ENCODE data around the gene DNAH6. TPM values are rescaled to one million over a fixed set of nuclear protein-coding genes. Genes with fewer than 3 reads are reported as not detected.

The DNAH6 gene
- total RNA-seq, 1 experiment from 2014 or later: not detected

DNA sequence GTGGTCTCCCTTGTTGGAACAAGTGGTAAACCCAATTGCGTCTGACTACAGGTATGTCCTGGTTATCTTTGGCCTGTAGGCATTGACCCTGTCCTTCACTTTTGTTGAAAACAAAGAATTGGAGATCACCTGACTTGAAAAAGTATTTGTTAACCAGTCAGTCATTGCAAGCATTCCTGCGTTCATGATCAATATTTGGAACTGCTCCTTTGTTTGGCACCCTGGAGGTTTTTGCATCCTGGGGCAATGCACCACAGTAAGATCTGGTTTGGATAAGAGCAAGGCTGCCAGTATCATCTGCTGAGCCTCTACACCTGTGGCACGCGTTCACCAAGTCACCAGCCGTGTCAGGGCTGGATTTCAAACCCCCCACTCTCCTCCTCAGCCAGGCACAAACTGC lies 115.7 kb downstream of the DNAH6 start:
- intact Hi-C loops (cut with micrococcal nuclease): loop anchor here (1.0 to 5.0 kb wide), 4 partner anchors 137 to 610 kb away; no protein-coding TSS in a partner anchor
- peaks cover 38% of the 10 kb centered on the region for H3K27me3 ChIP-seq (ENCODE audit: low read length)
- no peaks in the 10 kb centered on the region for H3F3A ChIP-seq (ENCODE audit: low read length, unreplicated experiment)
- ChIA-PET CTCF (no interaction called here), POLR2A (ENCODE audit: unreplicated experiment) (no interaction called here)
- no peak overlapping the region for H3K4me2 ChIP-seq (ENCODE audit: low read length)
- H3K9me3 ChIP-seq (ENCODE audit: low read length): no peaks in the 10 kb centered on the region
- H3K9me2 ChIP-seq (replicated peaks; ENCODE audit: low read length): no peaks in the 10 kb centered on the region
- no peaks in the 10 kb centered on the region for H3K36me3 ChIP-seq (ENCODE audit: low read depth, low read length)
- DNase-seq (no peak), ATAC-seq (no peak)
- H3K9ac ChIP-seq (ENCODE audit: low read length): no peak overlapping the region
- H3K27ac ChIP-seq (ENCODE audit: low read length): no peak overlapping the region
- no TSS peak for BruUV-seq (replicated peaks)
- H3K4me3 ChIP-seq (ENCODE audit: low read length): no peak overlapping the region
- no peak overlapping the region for H2AFZ ChIP-seq (ENCODE audit: low read length)
- H4K20me1 ChIP-seq (ENCODE audit: low read length): no peaks in the 10 kb centered on the region
- TF ChIP-seq EZH2 (IDR thresholded peaks at IDR 0.05; ENCODE audit: low read length, unreplicated experiment) (no peak), EZH2phosphoT487 (IDR thresholded peaks at IDR 0.05; ENCODE audit: borderline replicate concordance, low read length) (no peak)
- TF ChIP-seq, protein P1, sequence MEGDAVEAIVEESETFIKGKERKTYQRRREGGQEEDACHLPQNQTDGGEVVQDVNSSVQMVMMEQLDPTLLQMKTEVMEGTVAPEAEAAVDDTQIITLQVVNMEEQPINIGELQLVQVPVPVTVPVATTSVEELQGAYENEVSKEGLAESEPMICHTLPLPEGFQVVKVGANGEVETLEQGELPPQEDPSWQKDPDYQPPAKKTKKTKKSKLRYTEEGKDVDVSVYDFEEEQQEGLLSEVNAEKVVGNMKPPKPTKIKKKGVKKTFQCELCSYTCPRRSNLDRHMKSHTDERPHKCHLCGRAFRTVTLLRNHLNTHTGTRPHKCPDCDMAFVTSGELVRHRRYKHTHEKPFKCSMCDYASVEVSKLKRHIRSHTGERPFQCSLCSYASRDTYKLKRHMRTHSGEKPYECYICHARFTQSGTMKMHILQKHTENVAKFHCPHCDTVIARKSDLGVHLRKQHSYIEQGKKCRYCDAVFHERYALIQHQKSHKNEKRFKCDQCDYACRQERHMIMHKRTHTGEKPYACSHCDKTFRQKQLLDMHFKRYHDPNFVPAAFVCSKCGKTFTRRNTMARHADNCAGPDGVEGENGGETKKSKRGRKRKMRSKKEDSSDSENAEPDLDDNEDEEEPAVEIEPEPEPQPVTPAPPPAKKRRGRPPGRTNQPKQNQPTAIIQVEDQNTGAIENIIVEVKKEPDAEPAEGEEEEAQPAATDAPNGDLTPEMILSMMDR (conservative IDR thresholded peaks at IDR 0.05; ENCODE audit: low read depth, low read length): no peak
- no peaks in the 10 kb centered on the region for H3K4me1 ChIP-seq (ENCODE audit: insufficient read depth, low read length)
- no peaks in the 10 kb centered on the region for H3K79me2 ChIP-seq (ENCODE audit: low read length)

DNA sequence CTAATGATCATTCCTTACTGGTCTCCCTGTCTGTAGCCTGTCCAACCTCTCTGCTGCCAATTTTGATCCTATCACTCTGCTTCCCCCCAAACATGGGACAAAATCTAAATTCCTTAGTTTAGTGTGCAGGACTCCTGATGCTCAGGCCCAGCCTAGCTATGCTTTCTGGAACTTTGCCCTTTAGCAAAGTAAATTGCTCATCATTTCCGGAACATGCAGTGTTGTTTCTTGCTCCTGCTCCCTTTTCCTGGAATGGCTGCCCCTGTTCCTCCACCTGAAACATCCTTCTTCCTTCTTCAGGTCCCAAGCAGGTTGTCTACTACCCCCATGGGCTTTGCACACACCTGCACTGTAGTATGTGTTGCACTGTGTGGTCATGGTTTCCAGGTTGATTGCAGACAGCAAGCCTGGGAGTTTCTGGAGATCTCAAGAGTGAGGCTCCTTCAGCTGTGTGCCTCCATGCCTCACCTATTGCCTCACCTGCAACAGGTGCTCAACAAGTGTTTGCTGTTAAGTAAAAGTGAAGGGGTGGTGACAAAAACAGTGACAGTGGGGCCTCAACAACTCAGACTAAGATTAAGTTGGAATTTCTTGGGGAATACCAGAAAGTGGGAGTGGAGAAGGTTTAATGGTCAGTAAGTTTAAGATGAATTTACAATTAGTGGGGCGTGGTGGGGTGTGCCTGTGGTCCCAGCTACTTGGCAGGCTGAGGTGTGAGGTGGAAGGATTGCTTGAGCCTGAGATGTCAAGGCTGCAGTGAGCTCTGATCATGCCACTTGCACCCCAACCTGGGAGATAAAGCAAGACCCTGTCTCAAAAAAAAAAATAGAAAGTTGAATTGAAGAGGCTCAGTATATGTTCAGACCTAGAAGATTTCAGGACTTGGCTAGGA lies 120.0 kb downstream of the DNAH6 start:
- POLR2A ChIA-PET (ENCODE audit: unreplicated experiment): no interaction called here
- Histone ChIP-seq H3K4me3 (ENCODE audit: low read length) (no peak overlapping the region), H3K27ac (ENCODE audit: low read length) (no peak overlapping the region), H4K20me1 (ENCODE audit: low read length) (no peaks in the 10 kb centered on the region), H3K4me2 (ENCODE audit: low read length) (no peak overlapping the region), H3K36me3 (ENCODE audit: low read depth, low read length) (no peaks in the 10 kb centered on the region), H3K9ac (ENCODE audit: low read length) (no peak overlapping the region), H3K27me3 (ENCODE audit: low read length) (peaks cover 32% of the 10 kb centered on the region), H2AFZ (ENCODE audit: low read length) (no peak overlapping the region), H3K9me2 (replicated peaks; ENCODE audit: low read length) (no peaks in the 10 kb centered on the region), H3K9me3 (ENCODE audit: low read length) (no peaks in the 10 kb centered on the region), H3F3A (ENCODE audit: low read length, unreplicated experiment) (no peaks in the 10 kb centered on the region), H3K4me1 (ENCODE audit: insufficient read depth, low read length) (no peaks in the 10 kb centered on the region), H3K79me2 (ENCODE audit: low read length) (no peaks in the 10 kb centered on the region)
- CTCF ChIA-PET: no interaction called here
- TF ChIP-seq, protein P1 (conservative IDR thresholded peaks at IDR 0.05; ENCODE audit: low read depth, low read length): no peak
- no peak for TF ChIP-seq EZH2 (IDR thresholded peaks at IDR 0.05; ENCODE audit: low read length, unreplicated experiment)
- TF ChIP-seq EZH2phosphoT487 (IDR thresholded peaks at IDR 0.05; ENCODE audit: borderline replicate concordance, low read length): no peak
- intact Hi-C loops (cut with micrococcal nuclease): no loop called here
- ATAC-seq: no peak
- DNase-seq: no peak
- no TSS peak for BruUV-seq (replicated peaks)

DNA sequence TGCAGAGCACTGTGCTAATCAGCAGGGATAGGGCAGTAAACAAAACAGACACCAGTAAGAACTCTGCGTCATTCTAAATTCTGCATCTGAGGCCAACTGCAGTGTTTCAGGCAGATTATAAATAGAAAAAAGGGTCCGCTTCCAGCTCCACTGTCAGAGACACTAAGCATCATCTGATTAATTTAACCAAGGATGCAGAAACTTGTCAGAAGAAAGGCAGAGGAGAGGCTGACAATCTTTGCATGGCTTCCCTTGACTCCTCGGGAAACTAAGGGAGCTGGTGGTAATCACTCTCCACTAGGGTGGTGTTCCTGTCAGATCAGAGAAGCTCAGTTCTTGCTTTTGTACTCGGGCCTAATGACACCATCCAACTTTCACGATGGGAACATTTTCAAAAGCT lies 123.5 kb downstream of the DNAH6 start:
- H3K27me3 ChIP-seq (ENCODE audit: low read length): peaks cover 33% of the 10 kb centered on the region
- POLR2A ChIA-PET (ENCODE audit: unreplicated experiment): no interaction called here

More for the DNA sequence above, 123.5 kb downstream of the DNAH6 start:
- Histone ChIP-seq H3K4me3 (ENCODE audit: low read length) (no peak overlapping the region), H2AFZ (ENCODE audit: low read length) (no peak overlapping the region), H3K4me2 (ENCODE audit: low read length) (no peak overlapping the region), H4K20me1 (ENCODE audit: low read length) (no peaks in the 10 kb centered on the region), H3K79me2 (ENCODE audit: low read length) (no peaks in the 10 kb centered on the region), H3K4me1 (ENCODE audit: insufficient read depth, low read length) (no peaks in the 10 kb centered on the region), H3F3A (ENCODE audit: low read length, unreplicated experiment) (no peaks in the 10 kb centered on the region), H3K36me3 (ENCODE audit: low read depth, low read length) (no peaks in the 10 kb centered on the region), H3K9me3 (ENCODE audit: low read length) (no peaks in the 10 kb centered on the region), H3K9me2 (replicated peaks; ENCODE audit: low read length) (no peaks in the 10 kb centered on the region), H3K9ac (ENCODE audit: low read length) (no peak overlapping the region), H3K27ac (ENCODE audit: low read length) (no peak overlapping the region)
- DNase-seq (no peak), ATAC-seq (no peak)
- TF ChIP-seq EZH2 (IDR thresholded peaks at IDR 0.05; ENCODE audit: low read length, unreplicated experiment) (no peak), EZH2phosphoT487 (IDR thresholded peaks at IDR 0.05; ENCODE audit: borderline replicate concordance, low read length) (no peak)
- TF ChIP-seq, protein P1 (conservative IDR thresholded peaks at IDR 0.05; ENCODE audit: low read depth, low read length): no peak
- intact Hi-C loops (cut with micrococcal nuclease): no loop called here
- CTCF ChIA-PET: no interaction called here
- BruUV-seq (replicated peaks): no TSS peak
